ENCODE data around the gene DHRSX.

DNA sequence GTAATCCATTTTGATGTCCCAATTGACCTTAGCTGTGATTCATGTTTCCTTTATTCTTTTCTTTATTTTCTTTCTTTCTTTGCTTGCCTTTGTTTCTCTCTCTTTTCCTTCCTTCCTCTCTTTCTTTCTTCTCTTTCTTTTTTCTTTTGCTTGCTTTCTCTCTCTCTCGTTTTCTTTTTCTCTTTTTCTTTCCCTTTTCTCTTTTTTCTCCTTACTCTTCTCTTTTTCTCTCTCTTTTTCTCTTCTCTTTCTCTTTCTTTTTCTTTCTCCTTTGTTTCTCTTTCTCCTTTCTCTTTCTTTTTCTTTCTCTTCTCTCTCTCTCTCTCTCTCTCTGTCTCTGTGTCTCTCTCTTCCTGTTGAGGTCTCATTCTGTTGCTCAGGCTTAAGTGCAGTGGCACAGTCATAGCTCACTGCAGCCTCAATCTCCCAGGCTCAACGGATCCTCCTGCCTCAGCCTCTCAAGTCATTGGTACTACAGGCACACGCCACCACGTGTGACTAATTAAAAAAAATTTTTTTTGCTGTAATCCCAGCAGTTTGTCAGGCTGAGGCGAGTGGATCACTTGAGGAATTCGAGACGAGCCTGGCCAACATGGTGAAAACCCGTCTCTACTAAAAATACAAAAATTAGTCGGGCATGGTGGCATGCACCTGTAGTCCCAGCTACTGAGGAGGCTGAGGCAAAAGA lies 8.0 kb upstream of the DHRSX start:
- TF ChIP-seq, protein P1, sequence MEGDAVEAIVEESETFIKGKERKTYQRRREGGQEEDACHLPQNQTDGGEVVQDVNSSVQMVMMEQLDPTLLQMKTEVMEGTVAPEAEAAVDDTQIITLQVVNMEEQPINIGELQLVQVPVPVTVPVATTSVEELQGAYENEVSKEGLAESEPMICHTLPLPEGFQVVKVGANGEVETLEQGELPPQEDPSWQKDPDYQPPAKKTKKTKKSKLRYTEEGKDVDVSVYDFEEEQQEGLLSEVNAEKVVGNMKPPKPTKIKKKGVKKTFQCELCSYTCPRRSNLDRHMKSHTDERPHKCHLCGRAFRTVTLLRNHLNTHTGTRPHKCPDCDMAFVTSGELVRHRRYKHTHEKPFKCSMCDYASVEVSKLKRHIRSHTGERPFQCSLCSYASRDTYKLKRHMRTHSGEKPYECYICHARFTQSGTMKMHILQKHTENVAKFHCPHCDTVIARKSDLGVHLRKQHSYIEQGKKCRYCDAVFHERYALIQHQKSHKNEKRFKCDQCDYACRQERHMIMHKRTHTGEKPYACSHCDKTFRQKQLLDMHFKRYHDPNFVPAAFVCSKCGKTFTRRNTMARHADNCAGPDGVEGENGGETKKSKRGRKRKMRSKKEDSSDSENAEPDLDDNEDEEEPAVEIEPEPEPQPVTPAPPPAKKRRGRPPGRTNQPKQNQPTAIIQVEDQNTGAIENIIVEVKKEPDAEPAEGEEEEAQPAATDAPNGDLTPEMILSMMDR (IDR thresholded peaks at IDR 0.05; ENCODE audit: low read depth, low read length): no peak
- TF ChIP-seq, protein P2, sequence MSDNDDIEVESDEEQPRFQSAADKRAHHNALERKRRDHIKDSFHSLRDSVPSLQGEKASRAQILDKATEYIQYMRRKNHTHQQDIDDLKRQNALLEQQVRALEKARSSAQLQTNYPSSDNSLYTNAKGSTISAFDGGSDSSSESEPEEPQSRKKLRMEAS (IDR thresholded peaks at IDR 0.05; ENCODE audit: low read depth, low read length): no peak

Measured in NB4 (cell line).